ENCODE data around the gene LIN7A.

Gene LIN7A

DNA sequence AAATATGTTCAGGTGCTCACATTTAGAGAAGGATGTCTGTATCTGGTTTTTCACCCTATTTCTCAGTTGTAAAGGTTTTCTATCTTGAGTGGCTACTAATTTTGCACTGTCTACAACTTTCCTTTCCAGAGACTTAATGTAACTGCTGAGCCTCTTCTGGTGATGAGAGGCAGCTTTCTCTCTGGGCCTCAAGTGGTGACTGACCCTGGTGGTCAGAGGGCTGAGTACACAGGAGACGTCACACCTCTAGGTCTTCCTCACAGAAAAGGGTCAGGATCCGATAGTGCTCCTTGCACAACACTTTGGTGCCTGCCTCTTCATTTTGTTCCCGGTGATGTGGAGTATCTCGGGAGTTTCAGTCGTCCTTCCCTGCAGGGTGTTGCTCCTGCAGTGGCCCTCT lies 76.8 kb downstream of the LIN7A start:
- no peak overlapping the region for H3K27ac Mint-ChIP-seq
- no peaks in the 10 kb centered on the region for H3K36me3 Mint-ChIP-seq (ENCODE audit: low read depth)
- H3K4me3 Mint-ChIP-seq = no peak overlapping the region
- DNase-seq (ENCODE audit: low spot score) = no peak
- H3K4me1 Mint-ChIP-seq (ENCODE audit: low read depth) = no peaks in the 10 kb centered on the region
- H3K27me3 Mint-ChIP-seq (ENCODE audit: low read depth) = no peaks in the 10 kb centered on the region
- H3K9me3 Mint-ChIP-seq = no peaks in the 10 kb centered on the region

DNA sequence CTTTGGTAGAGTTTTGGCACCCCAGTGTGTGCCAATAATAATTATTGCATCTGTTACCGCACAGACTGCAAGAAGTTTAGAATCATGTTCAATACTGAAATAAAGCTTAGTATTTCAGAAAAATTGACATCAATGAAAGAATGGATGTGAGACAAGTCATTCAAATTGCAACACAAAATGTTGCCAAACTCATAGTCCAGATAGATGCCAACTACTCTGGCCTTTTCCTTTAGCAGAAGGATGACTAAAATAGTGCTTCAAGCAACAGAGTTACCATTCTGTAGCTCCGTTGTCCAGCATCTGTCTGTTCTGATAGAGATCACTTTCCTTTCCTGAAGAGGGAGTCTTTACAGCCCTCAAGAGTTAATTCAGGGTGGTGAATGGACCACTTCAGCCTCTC lies 77.5 kb downstream of the LIN7A start:
- no peak overlapping the region for H3K4me3 Mint-ChIP-seq
- H3K36me3 Mint-ChIP-seq (ENCODE audit: low read depth) = no peaks in the 10 kb centered on the region
- DNase-seq (ENCODE audit: low spot score) = no peak
- no peaks in the 10 kb centered on the region for H3K27me3 Mint-ChIP-seq (ENCODE audit: low read depth)
- H3K4me1 Mint-ChIP-seq (ENCODE audit: low read depth) = no peaks in the 10 kb centered on the region
- no peaks in the 10 kb centered on the region for H3K9me3 Mint-ChIP-seq
- no peak overlapping the region for H3K27ac Mint-ChIP-seq

DNA sequence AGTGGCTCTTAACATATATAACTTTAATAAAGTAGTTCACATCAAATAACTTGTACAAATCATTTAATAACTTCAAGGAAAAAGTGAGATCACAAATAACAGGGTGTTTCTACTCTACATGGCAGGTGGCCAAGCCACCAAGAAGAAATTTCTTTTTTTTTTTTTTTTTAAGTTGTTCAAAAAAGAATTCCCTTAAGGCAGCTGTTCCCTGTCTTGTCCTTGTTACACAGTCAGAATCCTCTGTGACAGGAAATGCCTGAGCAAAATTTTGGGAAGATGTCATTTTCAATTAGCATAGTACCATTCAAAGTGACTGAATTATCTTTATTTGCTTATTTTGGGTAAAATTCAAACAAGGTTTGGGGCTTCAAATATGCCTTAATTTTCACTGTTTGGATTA lies 79.4 kb downstream of the LIN7A start:
- H3K27me3 Mint-ChIP-seq (ENCODE audit: low read depth) = no peaks in the 10 kb centered on the region
- H3K4me3 Mint-ChIP-seq = no peak overlapping the region
- H3K36me3 Mint-ChIP-seq (ENCODE audit: low read depth) = no peaks in the 10 kb centered on the region
- H3K4me1 Mint-ChIP-seq (ENCODE audit: low read depth) = no peaks in the 10 kb centered on the region
- DNase-seq (ENCODE audit: low spot score) = no peak
- H3K9me3 Mint-ChIP-seq = no peaks in the 10 kb centered on the region
- no peak overlapping the region for H3K27ac Mint-ChIP-seq

DNA sequence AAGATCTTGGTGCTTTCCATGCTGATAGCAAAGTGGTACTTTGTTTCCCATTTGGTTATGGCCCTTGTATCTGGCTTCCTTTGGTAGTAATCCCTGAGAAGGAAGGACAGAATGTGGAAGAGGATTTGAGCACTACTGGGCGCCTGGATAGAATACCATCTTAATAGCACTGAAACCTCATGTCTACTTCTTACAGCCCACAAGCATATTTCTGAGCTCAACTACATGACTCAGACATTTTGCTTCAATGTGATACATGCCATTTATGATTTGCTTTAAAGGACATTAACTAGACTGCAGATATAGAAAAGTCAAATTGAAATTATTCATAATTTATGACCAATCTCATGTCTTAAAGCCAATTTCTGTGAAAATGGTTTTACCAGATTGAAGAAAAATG lies 80.4 kb downstream of the LIN7A start:
- no peaks in the 10 kb centered on the region for H3K27me3 Mint-ChIP-seq (ENCODE audit: low read depth)
- H3K9me3 Mint-ChIP-seq = no peaks in the 10 kb centered on the region
- H3K4me3 Mint-ChIP-seq = no peak overlapping the region
- no peaks in the 10 kb centered on the region for H3K4me1 Mint-ChIP-seq (ENCODE audit: low read depth)
- no peaks in the 10 kb centered on the region for H3K36me3 Mint-ChIP-seq (ENCODE audit: low read depth)
- no peak for DNase-seq (ENCODE audit: low spot score)
- H3K27ac Mint-ChIP-seq = no peak overlapping the region

DNA sequence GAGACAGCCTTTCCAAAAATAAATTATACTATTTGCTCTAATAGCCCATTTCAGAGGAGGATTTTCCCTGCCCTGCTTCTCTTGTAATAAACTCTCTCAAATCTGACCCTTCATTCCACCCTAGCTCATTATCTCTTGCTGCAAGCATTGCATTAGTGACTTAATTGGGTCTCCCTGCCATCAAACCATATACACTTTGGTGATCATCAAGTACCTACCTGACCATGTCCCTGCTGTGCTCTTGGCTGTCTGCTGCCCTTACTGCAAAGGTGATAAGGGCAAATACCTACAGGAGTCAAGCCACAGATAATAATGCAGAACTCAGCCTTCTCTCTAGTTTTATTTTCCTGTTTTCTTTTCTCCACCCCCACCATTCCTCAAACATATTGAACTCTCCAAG lies 88.4 kb downstream of the LIN7A start:
- Mint-ChIP-seq H3K36me3 (ENCODE audit: low read depth) (no peaks in the 10 kb centered on the region), H3K27me3 (ENCODE audit: low read depth) (no peaks in the 10 kb centered on the region), H3K27ac (no peak overlapping the region), H3K4me3 (no peak overlapping the region), H3K4me1 (ENCODE audit: low read depth) (no peaks in the 10 kb centered on the region), H3K9me3 (no peaks in the 10 kb centered on the region)
- no peak for DNase-seq (ENCODE audit: low spot score)

DNA sequence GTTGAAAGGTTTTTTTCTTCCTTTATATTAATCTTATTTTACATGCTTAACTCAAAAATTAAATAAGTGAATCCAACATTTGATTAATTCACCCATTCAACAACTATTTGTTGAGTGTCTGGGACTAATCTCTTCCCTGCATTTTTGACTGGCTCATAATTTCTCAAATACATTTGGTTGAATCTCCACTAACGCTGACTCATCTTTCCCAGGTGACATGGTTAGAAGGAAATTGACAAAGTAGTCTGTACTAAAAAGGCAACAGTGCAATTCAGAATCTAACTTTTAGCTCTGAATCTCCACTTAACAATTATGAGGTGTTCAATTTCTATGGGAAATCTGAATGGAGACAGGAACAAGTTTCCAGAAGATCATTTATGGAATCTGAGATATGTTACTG lies 88.9 kb downstream of the LIN7A start:
- Mint-ChIP-seq H3K4me3 (no peak overlapping the region), H3K27ac (no peak overlapping the region), H3K4me1 (ENCODE audit: low read depth) (no peaks in the 10 kb centered on the region), H3K36me3 (ENCODE audit: low read depth) (no peaks in the 10 kb centered on the region), H3K27me3 (ENCODE audit: low read depth) (no peaks in the 10 kb centered on the region), H3K9me3 (no peaks in the 10 kb centered on the region)
- DNase-seq (ENCODE audit: low spot score) = no peak

DNA sequence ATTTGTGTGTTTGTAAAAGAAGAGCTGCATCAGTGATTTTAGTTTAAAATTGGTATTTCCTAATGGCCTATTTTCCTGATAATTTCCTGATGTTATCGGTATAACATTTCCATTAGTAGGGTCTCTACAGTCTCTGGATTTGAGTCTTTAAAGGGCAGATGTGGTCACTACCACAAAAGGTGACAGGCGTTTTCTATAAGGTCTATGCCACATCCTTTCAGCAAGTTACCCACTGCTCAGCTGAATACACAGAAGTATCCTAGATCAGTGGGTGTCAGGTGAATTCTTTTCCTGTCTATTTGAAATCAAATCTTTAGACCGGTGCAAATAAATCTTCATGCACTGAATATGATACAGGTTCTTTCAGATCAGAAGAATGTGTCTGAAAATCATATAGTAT lies 90.2 kb downstream of the LIN7A start:
- no peaks in the 10 kb centered on the region for H3K27me3 Mint-ChIP-seq (ENCODE audit: low read depth)
- H3K4me3 Mint-ChIP-seq = no peak overlapping the region
- no peaks in the 10 kb centered on the region for H3K36me3 Mint-ChIP-seq (ENCODE audit: low read depth)

DNA sequence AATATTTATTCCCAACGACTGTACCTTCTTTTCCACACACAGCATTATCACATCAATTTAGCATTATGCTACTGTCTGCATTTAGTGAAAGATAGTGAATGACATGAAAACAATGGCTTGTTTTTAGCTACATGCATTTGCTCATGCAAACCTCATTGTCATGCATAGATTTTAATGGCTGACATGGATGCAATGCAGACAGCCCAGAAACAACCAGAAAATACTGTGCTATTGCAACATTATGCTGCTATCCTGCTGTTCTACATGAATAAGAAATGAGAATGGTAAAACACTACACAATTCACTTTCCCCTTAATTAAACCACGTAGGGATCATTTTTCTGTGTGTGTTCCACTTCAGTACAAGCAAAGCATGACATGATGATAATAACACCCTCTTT lies 90.8 kb downstream of the LIN7A start:
- no peak for DNase-seq (ENCODE audit: low spot score)
- Mint-ChIP-seq H3K4me1 (ENCODE audit: low read depth) (no peaks in the 10 kb centered on the region), H3K27me3 (ENCODE audit: low read depth) (no peaks in the 10 kb centered on the region), H3K36me3 (ENCODE audit: low read depth) (no peaks in the 10 kb centered on the region), H3K9me3 (no peaks in the 10 kb centered on the region), H3K27ac (no peak overlapping the region), H3K4me3 (no peak overlapping the region)

More for the DNA sequence above, 90.2 kb downstream of the LIN7A start:
- H3K9me3 Mint-ChIP-seq = no peaks in the 10 kb centered on the region
- H3K4me1 Mint-ChIP-seq (ENCODE audit: low read depth) = no peaks in the 10 kb centered on the region
- H3K27ac Mint-ChIP-seq = no peak overlapping the region
- DNase-seq (ENCODE audit: low spot score) = no peak

DNA sequence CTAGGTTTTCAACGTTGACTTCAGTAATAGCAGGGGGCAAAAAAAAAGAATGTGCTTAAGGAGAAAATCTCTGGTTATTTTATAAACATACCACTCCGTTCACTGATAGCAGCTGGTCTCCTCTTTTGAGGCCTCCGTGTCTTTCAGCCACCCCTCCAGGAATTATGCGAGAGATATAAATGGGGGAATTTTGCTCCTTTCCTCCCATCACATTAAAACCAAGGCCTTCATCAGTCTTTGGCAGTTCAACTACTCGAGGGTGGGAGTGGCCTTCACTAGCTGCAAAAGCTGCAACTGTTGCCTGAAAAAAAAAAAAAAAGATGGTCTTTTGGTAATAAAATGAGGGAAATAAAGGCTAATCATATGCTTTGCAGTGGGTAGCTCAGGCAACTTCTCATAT lies 92.1 kb downstream of the LIN7A start:
- no peaks in the 10 kb centered on the region for H3K36me3 Mint-ChIP-seq (ENCODE audit: low read depth)

DNA sequence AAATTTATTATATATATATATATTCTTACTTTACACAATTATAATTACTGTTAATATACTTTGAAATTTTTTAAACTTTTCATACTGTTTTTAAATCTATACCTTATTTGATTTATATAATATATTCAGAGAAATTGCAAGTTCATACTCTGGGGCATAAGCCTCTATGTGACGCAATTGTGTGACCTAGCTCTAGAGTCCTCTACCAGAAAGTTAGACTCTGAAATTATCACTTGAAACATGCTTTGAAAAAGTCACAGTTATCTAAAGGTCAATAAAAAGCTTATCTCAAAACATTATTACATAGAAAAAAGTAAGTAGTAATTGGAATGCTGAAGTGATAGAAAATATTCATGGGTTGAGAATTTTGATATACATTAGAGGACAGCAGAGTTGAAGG lies 93.8 kb downstream of the LIN7A start:
- H3K9me3 Mint-ChIP-seq = no peaks in the 10 kb centered on the region
- H3K27me3 Mint-ChIP-seq (ENCODE audit: low read depth) = no peaks in the 10 kb centered on the region
- no peaks in the 10 kb centered on the region for H3K4me1 Mint-ChIP-seq (ENCODE audit: low read depth)
- H3K36me3 Mint-ChIP-seq (ENCODE audit: low read depth) = no peaks in the 10 kb centered on the region
- DNase-seq (ENCODE audit: low spot score) = no peak
- H3K4me3 Mint-ChIP-seq = no peak overlapping the region
- no peak overlapping the region for H3K27ac Mint-ChIP-seq

More for the DNA sequence above, 92.1 kb downstream of the LIN7A start:
- no peak for DNase-seq (ENCODE audit: low spot score)
- H3K27me3 Mint-ChIP-seq (ENCODE audit: low read depth) = no peaks in the 10 kb centered on the region
- H3K4me1 Mint-ChIP-seq (ENCODE audit: low read depth) = no peaks in the 10 kb centered on the region
- H3K9me3 Mint-ChIP-seq = no peaks in the 10 kb centered on the region
- no peak overlapping the region for H3K27ac Mint-ChIP-seq
- no peak overlapping the region for H3K4me3 Mint-ChIP-seq

DNA sequence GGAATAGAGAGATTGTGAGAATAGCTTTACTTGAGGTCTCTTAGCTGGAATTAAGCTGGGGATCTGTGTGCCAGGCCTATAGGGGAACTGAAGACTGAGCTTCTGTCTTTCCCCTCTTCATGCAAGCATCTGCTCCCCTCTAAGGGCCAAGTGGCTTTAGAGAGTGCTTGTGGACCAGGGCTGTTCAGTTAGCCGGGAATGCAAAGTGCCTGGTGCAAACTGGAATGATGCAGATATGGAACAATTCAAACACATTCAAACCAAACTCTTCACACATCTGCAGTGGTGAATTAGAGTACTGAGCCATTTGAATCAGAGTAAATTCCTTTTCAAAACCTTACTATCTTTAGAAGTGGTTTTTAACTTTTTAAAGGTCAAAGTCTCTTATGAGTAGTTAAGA lies 99.0 kb downstream of the LIN7A start:
- no peak for DNase-seq (ENCODE audit: low spot score)
- Mint-ChIP-seq H3K4me1 (ENCODE audit: low read depth) (no peaks in the 10 kb centered on the region), H3K27me3 (ENCODE audit: low read depth) (no peaks in the 10 kb centered on the region), H3K9me3 (no peaks in the 10 kb centered on the region), H3K27ac (no peak overlapping the region), H3K36me3 (ENCODE audit: low read depth) (no peaks in the 10 kb centered on the region), H3K4me3 (no peak overlapping the region)

DNA sequence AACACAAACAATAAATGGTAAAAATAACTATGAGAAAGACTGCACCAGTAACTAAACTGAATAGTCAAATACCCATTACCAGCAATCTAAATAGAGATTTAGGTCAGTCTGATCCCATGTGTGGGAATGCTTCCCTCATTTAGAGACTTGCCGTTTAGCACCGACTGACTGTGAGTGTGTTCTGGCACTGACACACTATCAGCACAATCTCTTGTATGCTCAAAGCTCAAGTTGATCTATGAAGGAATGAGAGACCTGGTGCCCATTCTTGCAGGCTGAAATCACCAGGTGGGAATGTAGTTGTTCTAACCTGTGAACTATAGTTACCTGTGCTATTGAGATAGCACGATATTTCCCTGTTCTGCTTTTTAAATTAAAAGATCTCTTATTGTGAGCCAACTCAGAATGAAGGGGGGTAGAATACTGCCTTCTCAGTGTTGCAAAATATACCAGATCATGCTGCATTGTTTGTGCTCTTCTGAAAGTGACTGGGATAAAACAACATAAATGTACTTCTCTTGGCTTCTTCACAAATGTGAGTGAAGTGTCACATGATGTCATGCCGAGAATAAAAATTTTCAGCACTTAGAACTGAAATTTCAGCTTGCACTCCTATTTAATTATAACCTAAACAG lies 99.6 kb downstream of the LIN7A start:
- peaks cover 4% of the 10 kb centered on the region for H3K9me3 Mint-ChIP-seq
- no peak for DNase-seq (ENCODE audit: low spot score)
- no peaks in the 10 kb centered on the region for H3K27me3 Mint-ChIP-seq (ENCODE audit: low read depth)
- no peak overlapping the region for H3K4me3 Mint-ChIP-seq
- no peak overlapping the region for H3K27ac Mint-ChIP-seq
- H3K4me1 Mint-ChIP-seq (ENCODE audit: low read depth) = no peaks in the 10 kb centered on the region
- H3K36me3 Mint-ChIP-seq (ENCODE audit: low read depth) = no peaks in the 10 kb centered on the region

DNA sequence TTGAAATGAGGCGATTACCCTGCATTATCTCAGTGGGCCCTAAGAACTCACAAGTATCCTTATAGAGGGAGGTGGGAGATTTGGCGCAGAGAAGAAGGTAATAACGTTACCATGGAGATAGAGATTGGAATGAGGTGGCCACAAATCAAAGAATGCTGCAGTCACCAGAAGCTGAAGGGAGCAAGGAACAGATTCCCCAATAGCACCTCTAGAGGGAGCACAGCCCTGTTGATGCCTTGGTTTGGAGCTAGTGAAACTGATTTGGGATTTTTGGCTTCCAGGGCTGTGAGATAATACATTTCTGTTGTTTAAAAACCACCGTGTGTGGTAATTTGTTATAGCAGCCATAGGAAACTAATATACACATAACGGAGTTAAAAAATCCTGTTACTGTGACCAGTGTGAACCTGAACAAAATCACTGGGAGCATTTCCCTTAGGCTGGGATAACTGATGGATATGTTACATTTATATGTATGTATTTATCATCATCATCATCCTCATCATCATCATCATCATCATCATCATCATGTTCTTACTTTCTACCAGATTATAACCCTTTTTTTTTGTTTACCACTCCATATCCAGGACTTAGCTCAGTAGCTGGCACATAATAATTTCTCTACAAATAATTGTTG lies 100.3 kb downstream of the LIN7A start:
- Mint-ChIP-seq H3K27me3 (ENCODE audit: low read depth) (no peaks in the 10 kb centered on the region), H3K36me3 (ENCODE audit: low read depth) (no peaks in the 10 kb centered on the region), H3K9me3 (peaks cover 6% of the 10 kb centered on the region), H3K27ac (no peak overlapping the region), H3K4me1 (ENCODE audit: low read depth) (no peaks in the 10 kb centered on the region), H3K4me3 (no peak overlapping the region)
- no peak for DNase-seq (ENCODE audit: low spot score)

DNA sequence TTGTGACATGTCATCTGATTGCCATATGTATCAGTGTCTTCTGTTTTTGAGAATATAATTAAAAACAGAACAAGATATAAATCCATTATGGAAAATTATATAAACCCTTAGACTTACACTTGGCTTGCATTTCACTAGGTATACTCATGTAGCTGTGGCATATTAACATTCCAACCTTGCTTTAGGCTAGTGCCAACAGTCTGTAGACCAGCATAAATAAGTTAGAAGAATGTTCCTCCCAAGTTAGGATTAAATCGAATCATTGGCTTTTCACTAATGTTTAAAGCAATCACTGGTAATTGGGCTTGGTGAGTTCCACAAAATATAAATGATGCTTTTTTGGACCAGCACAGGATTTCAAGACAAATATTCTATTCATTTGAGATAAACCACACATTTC lies 103.0 kb downstream of the LIN7A start:
- Mint-ChIP-seq H3K4me3 (no peak overlapping the region), H3K27me3 (ENCODE audit: low read depth) (no peaks in the 10 kb centered on the region), H3K9me3 (peaks cover 6% of the 10 kb centered on the region), H3K27ac (no peak overlapping the region), H3K36me3 (ENCODE audit: low read depth) (no peaks in the 10 kb centered on the region), H3K4me1 (ENCODE audit: low read depth) (no peaks in the 10 kb centered on the region)
- DNase-seq (ENCODE audit: low spot score) = no peak

DNA sequence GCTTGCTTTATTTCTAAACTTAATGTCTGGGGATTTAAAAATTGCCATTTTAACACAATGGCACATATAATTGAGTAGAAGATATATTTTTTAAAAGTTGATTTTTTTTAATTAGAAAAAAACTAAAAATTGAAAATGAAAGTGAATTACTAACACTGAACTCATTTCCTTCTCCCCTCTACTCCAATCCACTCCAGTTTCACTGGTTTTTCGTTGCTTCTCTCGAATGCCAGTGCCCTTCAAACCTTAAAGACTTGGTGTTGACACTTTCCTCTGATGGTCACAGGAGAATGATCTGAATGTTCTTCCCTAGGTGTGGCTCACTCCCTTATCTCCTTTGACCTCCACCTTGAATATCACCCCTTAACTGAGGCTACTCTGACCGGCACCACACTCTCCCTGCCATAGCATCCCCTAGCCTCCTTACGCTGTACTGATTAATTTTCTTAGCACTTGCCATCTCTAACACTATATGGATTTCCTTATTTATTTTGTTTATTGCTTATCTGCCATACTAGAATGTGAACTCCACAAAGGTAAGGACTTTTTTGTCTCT lies 107.1 kb downstream of the LIN7A start:
- no peak for DNase-seq (ENCODE audit: low spot score)
- Mint-ChIP-seq H3K27ac (no peak overlapping the region), H3K27me3 (ENCODE audit: low read depth) (no peaks in the 10 kb centered on the region), H3K9me3 (peaks cover 6% of the 10 kb centered on the region), H3K4me3 (no peak overlapping the region), H3K4me1 (ENCODE audit: low read depth) (no peaks in the 10 kb centered on the region), H3K36me3 (ENCODE audit: low read depth) (no peaks in the 10 kb centered on the region)
